HG03442 (cell line): ENCODE results near the gene FCHO2.

Source experiments
- ATAC-seq: cut with Tn5 transposase; IDR thresholded peaks from one replicate; pipeline ENCODE4 v1.9.1; 2021; ENCODE audit warnings: mild to moderate bottlenecking, moderate library complexity; ENCODE audit not compliant: unreplicated experiment

FCHO2 gene

GRCh38 chr5:73132759-73133158 lies 176.9 kb downstream of the FCHO2 start:
- ATAC-seq, result no peak

DNA sequence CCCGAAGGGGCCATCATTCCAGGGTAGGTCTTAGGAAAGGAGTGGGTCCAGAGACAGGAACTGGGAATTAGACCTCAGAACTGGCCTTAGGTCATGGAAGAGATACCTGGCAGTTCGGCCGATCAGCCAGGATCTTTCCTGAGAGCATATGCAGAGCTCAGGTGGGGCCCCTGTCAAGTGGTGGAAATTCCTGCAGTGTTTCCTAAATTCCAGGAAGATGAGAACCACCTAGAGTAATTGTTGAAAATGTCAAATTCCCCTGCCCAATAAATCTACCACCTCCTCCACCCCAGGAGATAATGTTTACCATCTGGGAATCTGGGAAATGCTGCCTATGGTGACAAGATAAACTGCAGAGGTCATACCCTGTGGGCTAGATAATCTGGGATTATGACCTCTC lies 179.2 kb downstream of the FCHO2 start:
- no peak for ATAC-seq

GRCh38 chr5:73135429-73136054 lies 179.7 kb downstream of the FCHO2 start:
- ATAC-seq, result no peak

GRCh38 chr5:73136055-73136562 lies 180.3 kb downstream of the FCHO2 start:
- ATAC-seq, result no peak

- no peak for ATAC-seq
These were observed 182.0 kb downstream of the FCHO2 start for GRCh38 chr5:73137563-73138530.

DNA sequence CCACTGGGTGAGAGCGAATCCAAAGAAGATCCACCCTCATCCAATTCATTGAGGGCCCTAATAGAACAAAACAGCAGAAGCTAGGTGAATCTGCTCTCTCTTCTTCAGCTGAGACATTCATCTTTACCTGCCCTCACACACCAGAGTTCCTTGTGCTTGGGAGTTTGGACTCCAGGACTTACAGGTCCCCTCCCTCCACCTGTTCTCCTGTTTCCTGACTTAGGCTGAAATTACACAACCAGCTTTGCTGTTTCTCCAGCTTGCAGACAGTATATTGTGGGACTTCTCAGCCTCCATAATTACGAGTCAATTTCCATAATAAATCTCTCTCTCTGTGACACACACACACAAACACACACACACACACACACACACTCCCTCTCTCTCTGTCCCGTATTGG lies 183.6 kb downstream of the FCHO2 start:
- no peak for ATAC-seq
